HG03469 (cell line): ENCODE data around the gene CORO2B.

Experiments used
- ATAC-seq: cut with Tn5 transposase; IDR thresholded peaks from one replicate; pipeline ENCODE4 v1.9.1; 2021; ENCODE audit warnings: mild to moderate bottlenecking, moderate library complexity, moderate number of reproducible peaks; ENCODE audit not compliant: unreplicated experiment

The CORO2B gene

DNA sequence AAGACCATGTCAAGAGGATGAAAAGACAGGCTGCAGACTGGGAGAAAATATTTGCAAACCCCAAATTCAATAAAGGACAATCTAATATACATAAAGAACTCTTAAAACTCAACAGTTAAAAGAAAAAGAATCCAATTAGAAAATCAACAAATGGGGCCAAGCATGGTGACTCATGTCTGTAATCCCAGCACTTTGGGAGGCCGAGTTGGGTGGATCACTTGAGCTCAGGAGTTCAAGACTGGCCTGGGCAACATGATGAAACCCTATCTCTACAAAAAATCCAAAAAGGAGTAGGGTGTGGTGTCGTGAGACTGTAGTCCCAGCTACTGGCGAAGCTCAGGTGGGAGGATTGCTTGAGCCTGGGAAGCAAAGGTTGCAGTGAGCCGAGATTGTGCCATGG, 184.3 kb downstream of the CORO2B start:
- ATAC-seq = no peak

GRCh38 chr15:68764090-68764489, 185.3 kb downstream of the CORO2B start:
- no peak for ATAC-seq

- ATAC-seq = no peak
These were observed 187.0 kb downstream of the CORO2B start for GRCh38 chr15:68765602-68766368.

DNA sequence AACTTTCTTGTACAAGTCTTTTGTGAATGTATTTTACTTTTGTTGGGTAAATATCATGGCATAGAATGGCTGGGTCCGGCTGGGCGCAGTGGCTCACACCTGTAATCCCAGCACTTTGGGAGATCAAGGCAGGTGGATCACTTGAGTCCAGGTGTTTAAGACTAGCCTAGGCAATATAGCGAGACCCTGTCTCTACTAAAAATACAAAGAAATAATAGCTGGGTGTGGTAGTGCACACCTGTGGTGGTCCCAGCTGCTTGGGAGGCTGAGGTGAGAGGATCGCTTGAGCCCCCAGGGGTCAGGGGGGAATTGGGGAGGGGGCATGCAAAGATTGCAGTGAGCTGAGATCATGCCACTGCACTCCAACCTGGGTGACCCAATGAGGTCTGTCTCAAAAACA, 189.0 kb downstream of the CORO2B start:
- no peak for ATAC-seq

DNA sequence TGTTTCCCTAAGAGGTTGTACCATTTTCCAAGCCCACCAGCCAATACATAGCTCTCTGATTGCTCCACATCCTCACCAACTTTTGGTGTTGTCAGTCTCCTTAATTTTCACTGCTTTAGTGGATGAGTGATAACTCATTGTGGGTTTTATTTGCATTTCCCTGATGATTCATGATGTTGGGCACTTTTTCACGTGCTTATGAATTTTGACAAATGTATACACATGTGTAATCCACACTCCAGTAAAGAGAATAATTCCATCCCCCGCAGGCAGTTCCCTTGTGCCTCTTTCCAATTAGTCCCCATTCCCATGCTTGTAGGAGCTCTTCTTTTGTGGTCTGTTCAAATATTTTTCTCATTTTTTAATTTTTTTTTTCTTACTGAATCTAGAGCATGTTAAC, 189.5 kb downstream of the CORO2B start:
- ATAC-seq = no peak

DNA sequence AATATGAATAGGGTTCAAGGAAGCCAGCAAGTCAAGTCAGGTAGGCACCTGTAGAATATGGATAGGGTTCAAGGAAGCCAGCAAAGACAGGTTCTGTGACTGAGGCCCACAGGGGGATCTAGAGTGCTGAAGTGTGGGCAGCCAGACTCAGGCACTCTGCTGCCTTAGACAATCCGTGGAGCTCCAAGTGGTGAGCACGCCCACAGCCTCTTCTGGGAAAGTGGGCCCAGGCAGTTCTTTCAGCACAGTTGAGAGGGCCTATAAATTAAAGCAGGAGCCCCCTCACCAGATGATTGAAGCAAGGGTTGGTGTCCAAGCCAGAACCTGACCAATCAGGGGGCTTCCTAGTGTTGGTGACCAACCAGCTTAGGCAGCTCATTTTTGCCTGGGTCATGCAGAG, 190.9 kb downstream of the CORO2B start:
- no peak for ATAC-seq

- no peak for ATAC-seq
These were observed 191.4 kb downstream of the CORO2B start for GRCh38 chr15:68770216-68770615.

DNA sequence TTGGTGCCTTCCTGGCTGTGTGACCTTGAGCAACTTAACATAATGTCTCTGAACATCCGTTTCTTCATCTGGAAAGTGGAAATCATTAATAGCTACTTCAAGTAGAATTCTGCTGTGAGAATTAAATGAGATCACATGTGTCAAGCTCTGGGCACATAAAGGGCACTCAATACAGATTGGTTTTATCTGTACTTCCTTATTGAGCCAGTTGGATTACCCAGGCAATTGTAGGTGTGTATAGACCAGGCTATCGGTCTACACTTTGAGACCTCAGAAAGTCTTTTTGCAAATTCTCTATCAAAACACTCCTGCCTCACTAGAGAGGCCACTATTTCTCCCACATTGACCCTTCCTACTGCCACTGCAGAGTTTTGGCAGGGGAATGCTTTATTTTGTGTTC, 194.2 kb downstream of the CORO2B start:
- ATAC-seq = no peak

DNA sequence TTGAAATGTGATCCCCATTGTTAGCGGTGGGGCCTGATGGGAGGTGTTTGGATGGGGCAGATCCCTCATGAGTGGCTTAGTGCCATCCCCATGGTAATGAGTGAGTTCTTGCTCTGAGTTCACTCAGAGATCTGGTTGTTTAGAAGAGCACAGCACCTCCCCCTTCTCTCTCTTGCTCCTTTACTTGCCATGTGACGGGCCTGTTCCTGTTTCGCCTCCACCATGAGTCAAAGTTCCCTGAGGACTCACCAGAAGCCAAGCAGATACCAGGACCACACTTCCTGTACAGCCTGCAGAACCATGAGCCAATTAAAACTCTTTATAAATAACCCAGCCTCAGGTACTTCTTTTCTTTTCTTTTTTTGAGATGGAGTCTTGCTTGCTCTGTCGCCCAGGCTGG, 195.3 kb downstream of the CORO2B start:
- no peak for ATAC-seq

- no peak for ATAC-seq
These were observed 195.9 kb downstream of the CORO2B start for GRCh38 chr15:68774521-68775235.

GRCh38 chr15:68775236-68775577, 196.4 kb downstream of the CORO2B start:
- ATAC-seq = no peak

DNA sequence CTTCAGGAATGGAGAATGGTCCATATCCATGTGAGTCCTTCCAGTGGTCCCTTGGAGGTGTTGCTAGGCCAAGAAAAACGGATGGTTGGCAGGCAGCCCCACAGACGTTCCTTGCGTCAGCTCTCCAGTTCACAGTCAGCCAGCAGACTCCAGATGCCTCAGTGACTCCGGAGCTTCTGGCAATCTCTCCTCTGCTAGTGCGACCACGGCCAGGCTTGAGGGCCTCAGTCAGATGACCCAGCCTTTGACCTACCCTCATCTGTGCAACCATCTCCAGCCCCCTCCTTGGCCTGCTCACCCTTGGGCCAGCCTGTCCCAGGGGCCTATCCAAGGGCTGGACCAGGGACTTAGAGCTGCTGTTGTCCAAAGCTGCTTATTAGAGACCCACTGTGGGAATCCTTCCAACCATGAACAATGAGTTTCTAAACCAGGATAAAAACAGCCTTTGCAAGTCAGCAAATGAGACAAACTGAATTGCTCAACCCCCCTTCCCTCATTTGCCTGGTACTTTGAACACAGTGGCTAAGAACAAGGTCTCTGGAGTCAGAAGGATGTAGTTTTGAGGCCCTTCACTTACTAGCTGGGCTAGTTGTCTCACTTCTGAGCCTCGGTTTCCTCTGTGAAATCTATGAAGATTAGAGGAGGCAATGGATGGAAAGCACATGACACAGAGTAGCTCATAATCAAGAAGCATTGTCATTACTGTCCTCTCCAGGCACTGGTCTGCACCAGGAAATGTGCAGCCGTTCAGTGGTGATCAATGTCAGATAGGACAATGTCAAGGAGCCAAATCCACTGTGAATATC, 197.1 kb downstream of the CORO2B start:
- ATAC-seq = no peak

DNA sequence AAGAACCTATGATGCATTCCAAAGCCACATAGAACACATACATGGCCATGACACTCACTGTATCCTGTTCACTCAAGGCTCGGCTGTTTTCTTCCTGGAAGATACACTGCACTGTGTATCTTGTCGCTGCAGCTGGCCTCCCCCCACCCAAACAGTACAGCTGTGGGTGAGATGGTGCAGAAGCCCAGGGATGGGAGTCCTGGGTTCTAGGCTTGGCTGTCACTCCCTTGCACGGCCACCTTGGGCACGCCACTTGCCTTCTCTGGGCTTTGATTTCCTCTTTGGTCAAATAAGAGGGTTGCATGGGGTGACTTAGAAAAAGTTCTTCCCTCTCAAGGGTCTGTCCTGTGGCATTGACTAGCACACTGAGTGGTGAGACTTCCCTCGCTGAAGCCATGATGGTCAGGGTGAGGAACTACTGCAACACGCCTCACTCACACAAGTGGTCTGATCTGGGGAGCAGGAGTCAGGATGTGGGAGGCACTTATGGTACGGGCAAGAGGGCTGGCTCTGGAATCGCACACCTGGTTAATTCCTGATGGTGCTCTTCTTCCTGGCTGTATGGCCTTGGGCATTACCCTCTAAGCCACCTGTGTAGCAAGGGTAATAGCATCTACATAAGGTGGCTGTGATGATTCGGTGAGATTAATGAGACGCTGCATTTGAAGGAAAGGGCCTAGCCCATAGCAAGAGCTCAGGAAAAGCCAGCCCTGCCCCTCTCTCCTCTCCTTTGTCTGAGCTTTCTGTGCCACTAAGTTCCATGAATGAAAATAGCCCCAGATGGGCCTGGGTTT, 197.9 kb downstream of the CORO2B start:
- no peak for ATAC-seq
